ENCODE data around the gene RSPH3.
"Not testable (repeated sequence)": the region's sequence is repeated elsewhere in the genome, so short reads cannot be mapped to it uniquely, and the experiment has no call there.

Gene RSPH3

GRCh38 chr6:158972241-158973233 is 27.5 kb downstream of the RSPH3 start:
- peak; percentile 42 for DNase-seq (ENCODE audit: low spot score)

GRCh38 chr6:158970640-158971275 is 29.2 kb downstream of the RSPH3 start:
- no peak for DNase-seq (ENCODE audit: low spot score)

GRCh38 chr6:158969148-158969547 is 30.9 kb downstream of the RSPH3 start:
- no peak for DNase-seq (ENCODE audit: low spot score)

- DNase-seq (ENCODE audit: low spot score) = no peak
Observed at GRCh38 chr6:158963020-158963808, 36.8 kb downstream of the RSPH3 start.

- no peak for DNase-seq (ENCODE audit: low spot score)
Observed at GRCh38 chr6:158962371-158962770, 37.6 kb downstream of the RSPH3 start.

GRCh38 chr6:158960026-158960425 is 40.0 kb downstream of the RSPH3 start:
- no peak for DNase-seq (ENCODE audit: low spot score)

GRCh38 chr6:158959552-158959951 is 40.5 kb downstream of the RSPH3 start:
- no peak for DNase-seq (ENCODE audit: low spot score)

GRCh38 chr6:158958504-158959386 is 41.3 kb downstream of the RSPH3 start:
- no peak for DNase-seq (ENCODE audit: low spot score)

- DNase-seq (ENCODE audit: low spot score) = no peak
Observed at GRCh38 chr6:158955255-158955654, 44.7 kb downstream of the RSPH3 start.

GRCh38 chr6:158954753-158955152 is 45.2 kb downstream of the RSPH3 start:
- DNase-seq (ENCODE audit: low spot score) = no peak

- not testable (repeated sequence) for DNase-seq (ENCODE audit: low spot score)
Observed at GRCh38 chr6:158952011-158952410, 48.0 kb downstream of the RSPH3 start.

GRCh38 chr6:158951565-158951964 is 48.4 kb downstream of the RSPH3 start:
- not testable (repeated sequence) for DNase-seq (ENCODE audit: low spot score)

- DNase-seq (ENCODE audit: low spot score) = no peak
Observed at GRCh38 chr6:158947284-158947683, 52.7 kb downstream of the RSPH3 start.

GRCh38 chr6:158943380-158944032 is 56.5 kb downstream of the RSPH3 start:
- no peak for DNase-seq (ENCODE audit: low spot score)

- no peak for DNase-seq (ENCODE audit: low spot score)
Observed at GRCh38 chr6:158942349-158942748, 57.7 kb downstream of the RSPH3 start.

- no peak for DNase-seq (ENCODE audit: low spot score)
Observed at GRCh38 chr6:158941246-158941645, 58.8 kb downstream of the RSPH3 start.

GRCh38 chr6:158939255-158940159 is 60.5 kb downstream of the RSPH3 start:
- no peak for DNase-seq (ENCODE audit: low spot score)

GRCh38 chr6:158938811-158939254 is 61.2 kb downstream of the RSPH3 start:
- no peak for DNase-seq (ENCODE audit: low spot score)

GRCh38 chr6:158938220-158938619 is 61.8 kb downstream of the RSPH3 start:
- no peak for DNase-seq (ENCODE audit: low spot score)

GRCh38 chr6:158934157-158934556 is 65.8 kb downstream of the RSPH3 start:
- no peak for DNase-seq (ENCODE audit: low spot score)
